GM19043 (cell line): Measurements from ENCODE around the gene ZNF282.
"Not testable (repeated sequence)": the region's sequence is repeated elsewhere in the genome, so short reads cannot be mapped to it uniquely, and the experiment has no call there.

Experiments used
- ATAC-seq: cut with Tn5 transposase; IDR thresholded peaks from one replicate; pipeline ENCODE4 v1.9.1; 2021; ENCODE audit warnings: low read depth; ENCODE audit not compliant: unreplicated experiment

Gene ZNF282

DNA sequence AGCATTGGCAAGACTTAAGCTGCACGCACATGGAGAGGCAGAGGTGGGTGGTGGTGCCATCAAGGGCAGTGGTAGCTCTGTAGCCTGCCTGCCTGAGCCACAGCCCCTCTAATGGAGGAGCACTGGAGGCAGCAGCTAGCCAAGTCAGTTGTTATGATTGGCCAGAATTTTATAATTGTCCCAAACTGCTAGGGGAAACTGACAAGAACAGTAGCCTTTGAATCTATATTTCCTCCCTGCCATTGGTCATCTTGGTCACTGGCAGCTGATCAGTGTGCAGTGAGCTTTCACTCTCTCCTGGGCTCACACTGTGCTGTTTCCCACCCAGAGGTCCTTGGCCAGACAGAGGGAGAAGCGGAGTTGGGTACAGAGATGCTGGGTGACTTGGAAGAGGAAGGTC is 57.0 kb downstream of the ZNF282 start:
- no peak for ATAC-seq

DNA sequence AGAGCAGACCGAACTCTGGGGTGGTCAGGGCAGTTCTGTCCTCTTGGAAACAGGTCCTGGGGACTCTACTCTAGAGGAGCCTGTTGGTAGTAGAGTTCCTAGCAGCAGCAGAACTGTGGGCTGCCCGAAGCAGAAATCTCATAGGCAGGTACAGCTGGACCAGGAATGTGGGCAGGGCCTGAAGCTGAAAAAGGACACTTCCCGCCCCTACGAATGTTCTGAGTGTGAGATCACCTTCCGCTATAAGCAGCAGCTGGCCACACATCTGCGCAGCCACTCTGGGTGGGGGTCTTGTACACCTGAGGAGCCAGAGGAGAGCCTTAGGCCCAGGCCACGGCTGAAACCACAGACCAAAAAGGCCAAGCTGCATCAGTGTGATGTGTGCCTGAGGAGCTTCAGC is 58.3 kb downstream of the ZNF282 start:
- no peak for ATAC-seq

DNA sequence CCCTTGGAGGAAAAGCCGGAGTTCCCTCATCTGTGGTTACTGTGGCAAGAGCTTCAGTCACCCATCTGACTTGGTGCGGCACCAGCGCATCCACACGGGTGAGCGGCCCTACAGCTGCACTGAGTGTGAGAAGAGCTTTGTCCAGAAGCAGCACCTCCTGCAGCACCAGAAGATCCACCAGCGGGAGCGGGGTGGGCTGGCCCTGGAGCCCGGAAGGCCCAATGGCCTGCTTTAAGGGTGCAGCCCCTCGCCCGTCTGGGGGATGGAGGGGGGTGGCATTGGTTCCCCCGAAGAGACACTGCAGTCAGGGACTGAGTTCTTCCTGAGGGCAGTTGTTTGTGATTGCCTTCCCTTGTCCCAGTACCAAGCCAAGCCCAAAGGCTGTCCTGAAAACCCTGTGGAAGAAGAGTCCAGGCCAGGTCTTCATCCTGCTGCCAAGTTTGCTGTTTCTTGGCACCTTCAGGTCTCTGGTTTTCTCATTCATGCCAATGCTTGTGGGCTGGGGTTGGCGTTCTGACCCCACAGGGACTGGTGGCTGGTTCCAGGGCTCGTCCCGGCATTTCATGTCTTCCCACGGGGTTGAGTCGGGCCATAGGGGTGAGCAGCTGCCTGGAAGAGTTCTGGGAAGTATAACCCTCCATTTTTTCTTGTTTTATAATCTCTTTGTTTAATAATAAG is 59.0 kb downstream of the ZNF282 start:
- ATAC-seq, result no peak

DNA sequence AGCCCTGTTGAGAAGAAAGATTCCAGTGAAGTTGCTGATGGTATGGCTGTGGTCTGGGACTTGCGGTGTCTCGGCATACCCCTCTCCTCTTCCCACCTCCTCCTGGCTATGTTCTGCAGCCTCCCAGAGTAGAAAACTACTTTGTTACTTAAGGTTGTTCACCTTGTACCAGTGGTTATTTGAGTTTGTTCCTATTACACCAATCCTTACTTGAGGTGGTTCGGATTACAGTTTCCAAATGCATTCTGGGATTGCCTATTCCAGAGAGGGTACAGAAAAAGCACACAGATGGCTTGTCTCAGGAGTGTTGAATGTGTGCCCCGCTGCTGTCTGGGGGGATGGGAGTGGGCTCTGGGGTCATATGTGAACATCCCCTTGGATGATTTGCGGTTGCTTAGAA is 59.8 kb downstream of the ZNF282 start:
- no peak for ATAC-seq

DNA sequence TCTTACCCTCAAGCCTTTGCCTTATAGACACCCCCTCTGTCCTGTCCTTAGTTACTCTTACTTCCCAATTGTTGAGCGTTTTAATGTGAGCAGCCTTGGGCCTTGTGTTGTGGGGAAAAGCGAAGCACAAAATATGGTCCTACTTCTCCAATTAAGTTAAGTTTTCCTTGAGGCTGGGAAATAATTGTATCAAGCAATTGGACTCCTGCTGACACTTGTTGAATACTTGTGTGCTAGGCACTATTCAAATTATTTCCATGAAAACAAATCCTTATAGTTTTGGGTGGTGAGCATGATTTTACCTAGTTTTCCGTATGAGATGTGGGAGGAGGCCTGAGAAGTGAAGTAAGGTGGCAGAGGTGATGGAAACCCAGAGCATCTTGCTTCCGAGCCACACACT is 61.2 kb downstream of the ZNF282 start:
- no peak for ATAC-seq

DNA sequence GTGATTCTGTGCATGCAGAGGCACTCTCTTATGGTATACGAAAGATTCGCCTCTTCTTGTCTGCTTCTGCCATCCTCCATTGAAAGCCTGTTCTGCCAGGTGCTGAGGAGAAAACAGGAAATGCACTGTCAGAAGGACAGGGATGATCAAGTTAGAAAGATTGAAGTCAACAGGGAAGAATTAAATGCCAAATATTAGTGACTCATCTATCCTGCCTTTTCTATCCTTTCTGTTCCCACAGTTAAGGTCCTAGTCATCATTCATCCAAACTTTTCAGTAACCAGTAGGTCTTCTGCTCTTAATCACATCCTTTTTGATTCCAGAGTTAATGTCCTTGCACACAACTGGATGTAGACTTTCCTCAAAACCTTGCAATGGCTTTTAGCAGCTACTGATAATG is 61.8 kb downstream of the ZNF282 start:
- no peak for ATAC-seq

DNA sequence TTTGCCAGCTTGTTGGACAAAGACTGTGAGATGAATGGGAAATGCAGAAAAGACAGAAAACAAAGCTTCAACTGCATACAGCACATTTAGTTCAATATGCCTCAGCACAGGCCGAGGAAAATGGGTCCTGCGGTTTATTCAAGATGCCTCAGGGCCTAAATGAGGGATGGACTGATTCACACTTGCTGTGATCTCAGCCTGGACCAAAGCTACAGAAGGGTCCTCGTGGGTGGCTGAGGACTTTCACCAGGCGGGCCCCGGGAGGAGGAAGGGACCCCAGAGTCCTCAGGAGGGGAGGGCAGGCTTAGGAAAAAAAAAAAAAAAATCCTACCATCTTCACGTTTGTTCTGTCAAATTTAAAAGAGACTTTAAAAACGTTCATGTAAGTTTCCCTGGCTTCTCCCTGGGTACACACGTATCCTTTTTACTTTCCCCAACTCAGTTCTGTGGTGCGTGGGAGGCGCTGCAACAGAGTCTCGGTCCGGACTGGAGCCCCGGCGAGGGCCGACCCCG is 66.0 kb downstream of the ZNF282 start:
- peak; percentile 1 for ATAC-seq

DNA sequence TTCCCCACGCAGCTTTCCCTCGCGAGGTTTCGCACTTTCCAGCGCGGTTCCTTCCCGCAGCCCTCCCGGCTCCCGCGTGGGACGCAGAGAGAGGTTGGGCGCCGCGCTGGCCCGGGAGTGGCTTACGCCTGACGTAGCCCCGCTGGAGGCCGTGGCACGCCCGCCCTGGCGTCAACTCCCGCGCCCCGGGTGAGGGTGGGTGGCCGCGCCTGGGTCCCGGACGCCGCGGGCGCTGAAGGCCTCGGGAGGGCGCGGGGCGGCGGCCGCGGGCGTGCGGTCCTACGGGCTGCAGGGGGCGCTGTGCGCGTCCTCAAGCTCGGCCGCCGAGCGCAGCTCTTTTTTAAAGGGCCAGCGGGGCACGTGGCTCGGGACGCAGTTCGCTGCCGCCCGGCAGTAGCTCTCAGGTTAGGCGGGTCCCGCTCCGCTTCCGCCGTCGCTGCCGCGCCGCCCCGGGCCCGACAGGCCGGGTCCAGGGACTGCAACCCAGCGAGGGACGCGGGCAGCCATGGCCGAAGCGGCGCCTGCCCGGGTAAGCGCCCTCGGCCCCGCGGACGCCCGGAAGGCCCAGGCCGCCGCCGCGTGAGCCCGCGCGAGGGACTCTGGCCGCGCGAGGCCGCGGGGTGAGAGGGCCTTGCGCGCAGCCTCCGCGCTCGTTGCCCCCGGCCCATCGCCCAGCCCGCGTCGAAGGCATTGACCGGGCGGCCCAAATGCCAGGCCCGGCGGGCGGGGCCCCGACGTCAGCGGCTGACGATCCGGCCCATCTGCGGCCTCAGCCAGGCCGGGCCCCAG is 66.7 kb downstream of the ZNF282 start, which contains the start of gene ZNF783:
Gene ZNF783, plus strand, starts transcription at position 368 of the 789 bp plus-strand sequence. Its CDS starts 138 bp downstream, at position 506.
- peak; percentile 83 for ATAC-seq

DNA sequence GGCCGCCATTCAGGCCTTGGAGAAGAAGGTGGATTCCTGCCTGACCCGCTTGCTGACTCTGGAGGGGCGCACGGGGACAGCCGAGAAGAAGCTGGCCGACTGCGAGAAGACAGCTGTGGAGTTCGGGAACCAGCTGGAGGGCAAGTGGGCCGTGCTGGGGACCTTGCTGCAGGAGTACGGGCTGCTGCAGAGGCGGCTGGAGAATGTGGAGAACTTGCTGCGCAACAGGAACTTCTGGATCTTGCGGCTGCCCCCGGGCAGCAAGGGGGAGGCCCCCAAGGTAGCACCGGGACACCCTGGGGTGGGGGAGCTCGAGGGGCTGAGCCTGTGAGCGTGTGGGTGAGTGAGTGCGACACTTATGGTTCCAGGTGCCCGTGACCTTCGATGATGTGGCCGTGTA is 71.1 kb downstream of the ZNF282 start:
- ATAC-seq, result no peak

DNA sequence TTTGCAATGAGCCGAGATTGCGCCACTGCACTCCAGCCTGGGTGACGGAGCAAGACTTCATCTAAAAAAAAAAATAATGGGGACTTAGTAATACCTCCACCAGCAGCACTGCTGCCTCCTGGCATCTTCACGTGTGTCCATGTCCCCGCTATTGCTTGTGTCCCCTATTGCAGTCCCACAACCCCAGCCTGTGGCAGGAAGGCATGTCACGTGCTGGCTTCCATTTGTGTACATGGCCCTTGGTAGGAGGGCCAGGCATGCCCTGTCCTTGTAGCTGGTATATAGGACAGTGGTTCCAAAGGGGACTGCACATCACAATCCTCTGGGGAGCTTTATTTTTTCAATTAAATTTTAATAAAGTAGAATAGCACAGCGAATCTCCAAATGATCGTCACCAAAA is 72.4 kb downstream of the ZNF282 start:
- no peak for ATAC-seq

DNA sequence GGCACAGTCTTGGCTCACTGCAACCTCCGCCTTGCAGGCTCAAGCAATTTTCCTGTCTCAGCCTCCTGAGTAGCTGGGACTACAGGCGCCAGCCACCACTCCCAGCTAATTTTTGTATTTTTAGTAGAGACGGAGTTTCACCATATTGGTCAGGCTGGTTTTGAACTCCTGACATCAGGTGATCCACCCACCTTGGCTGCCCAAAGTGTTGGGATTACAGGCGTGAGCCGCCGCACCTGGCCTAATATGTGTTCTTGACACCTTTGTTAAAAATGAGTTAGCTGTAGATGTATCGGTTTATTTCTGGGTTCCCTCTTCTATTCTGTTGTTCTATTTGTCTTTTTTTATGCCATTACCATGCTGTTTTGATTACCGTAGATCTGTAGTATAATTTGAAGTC is 79.1 kb downstream of the ZNF282 start:
- not testable (repeated sequence) for ATAC-seq
